IMR-90 (cell line): ENCODE data around the gene CSF2RB.

Source experiments
- CTCF ChIP-seq: conservative IDR thresholded peaks from 2 replicates; pipeline ENCODE4 v1.5.1; 2012; ENCODE audit warnings: mild to moderate bottlenecking, low read depth, low read length, improper control_type of control experiment
- ELK1 ChIP-seq: fragments of 150-350 bp; IDR thresholded peaks from 2 replicates; pipeline ENCODE4 v1.6.1; 2016; ENCODE audit warnings: low read depth, mild to moderate bottlenecking, low read length, moderate library complexity, borderline replicate concordance
- MXI1 ChIP-seq: IDR thresholded peaks from 2 replicates; pipeline ENCODE4 v1.6.1; 2012; ENCODE audit warnings: low read depth, mild to moderate bottlenecking, low read length, moderate library complexity, borderline replicate concordance
- POLR2A ChIP-seq: IDR thresholded peaks from 2 replicates; pipeline ENCODE4 v1.6.1; 2012; ENCODE audit warnings: mild to moderate bottlenecking, low read depth, low read length
- RAD21 ChIP-seq: IDR thresholded peaks from 2 replicates; pipeline ENCODE4 v1.6.1; 2012; ENCODE audit warnings: low read length, improper control_type of control experiment
- RCOR1 ChIP-seq: IDR thresholded peaks from 2 replicates; pipeline ENCODE4 v1.6.1; 2012; ENCODE audit warnings: mild to moderate bottlenecking, low read length, improper control_type of control experiment; ENCODE audit not compliant: insufficient replicate concordance
- SMC3 ChIP-seq: fragments of 150-350 bp; IDR thresholded peaks from 2 replicates; pipeline ENCODE4 v1.6.1; 2016; ENCODE audit warnings: low read depth, mild to moderate bottlenecking, antibody characterized with exemption, low read length, moderate library complexity
- USF2 ChIP-seq: fragments of 150-350 bp; IDR thresholded peaks from 2 replicates; pipeline ENCODE4 v1.6.1; 2017; ENCODE audit warnings: mild to moderate bottlenecking, antibody characterized with exemption, low read length, low read depth

GRCh38 chr22:36921309-36922104, 8.1 kb downstream of the CSF2RB start:
- TF ChIP-seq POLR2A (no peak), CTCF (no peak), MXI1 (no peak), RCOR1 (no peak), RAD21 (no peak), SMC3 (no peak), ELK1 (no peak), USF2 (no peak)
